HuH-7.5 (cell line): ENCODE results near the gene ZNF521.
"Not testable (repeated sequence)": the region's sequence is repeated elsewhere in the genome, so short reads cannot be mapped to it uniquely, and the experiment has no call there.

Source experiments
- DNase-seq: peaks from one replicate; pipeline ENCODE4 v3.0.0; 2011; ENCODE audit warnings: low spot score

The ZNF521 gene

GRCh38 chr18:25072205-25072604 lies 279.8 kb downstream of the ZNF521 start:
- no peak for DNase-seq

GRCh38 chr18:25067275-25068025 lies 284.5 kb downstream of the ZNF521 start:
- DNase-seq = no peak

- DNase-seq = no peak
Observed at GRCh38 chr18:25066516-25066915, 285.4 kb downstream of the ZNF521 start.

DNA sequence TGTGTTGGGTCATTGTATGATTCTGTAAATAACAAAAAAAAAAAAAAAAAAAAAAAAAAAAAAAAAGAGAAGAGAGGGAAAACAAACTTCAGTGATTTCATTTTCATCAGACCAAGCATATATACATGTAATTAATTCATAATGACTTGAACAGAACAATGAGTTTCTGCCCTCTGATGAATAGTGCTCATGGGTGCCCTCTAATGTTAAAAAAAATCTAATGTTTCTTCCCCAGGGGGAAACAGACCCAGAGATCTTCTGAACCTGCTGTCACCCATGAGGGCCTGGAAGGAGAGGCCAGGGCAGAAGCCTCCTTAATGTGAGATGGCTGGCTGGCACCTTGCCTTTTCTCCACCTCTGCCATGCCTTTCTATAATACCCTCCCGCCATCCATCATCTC lies 289.2 kb downstream of the ZNF521 start:
- no peak for DNase-seq

GRCh38 chr18:25061395-25061794 lies 290.6 kb downstream of the ZNF521 start:
- DNase-seq = no peak

- no peak for DNase-seq
Observed at GRCh38 chr18:25058521-25058920, 293.4 kb downstream of the ZNF521 start.

- DNase-seq = no peak
Observed at GRCh38 chr18:25057491-25058050, 294.4 kb downstream of the ZNF521 start.

GRCh38 chr18:25056429-25056828 lies 295.5 kb downstream of the ZNF521 start:
- no peak for DNase-seq

DNA sequence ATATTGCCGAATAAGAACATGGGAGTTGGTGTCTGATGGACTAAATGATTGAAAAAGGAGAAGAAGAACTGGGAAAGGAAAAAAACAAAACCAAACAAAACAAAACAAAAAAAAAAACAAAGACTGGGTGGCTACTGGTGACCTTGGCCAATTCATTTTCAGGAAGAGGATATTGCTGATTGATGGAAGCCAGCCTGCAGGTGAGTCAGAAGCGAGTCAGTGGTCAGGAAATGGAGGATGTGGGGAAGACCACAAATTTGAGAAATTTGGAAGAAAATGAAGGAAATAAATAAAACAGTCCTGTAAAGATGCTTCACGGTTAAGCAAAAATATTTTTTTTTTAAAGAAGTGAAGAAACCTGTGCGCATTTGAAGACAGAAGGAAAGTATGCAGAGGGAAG lies 296.9 kb downstream of the ZNF521 start:
- no peak for DNase-seq

GRCh38 chr18:25053466-25053865 lies 298.5 kb downstream of the ZNF521 start:
- DNase-seq = no peak

GRCh38 chr18:25052511-25052921 lies 299.4 kb downstream of the ZNF521 start:
- no peak for DNase-seq

DNA sequence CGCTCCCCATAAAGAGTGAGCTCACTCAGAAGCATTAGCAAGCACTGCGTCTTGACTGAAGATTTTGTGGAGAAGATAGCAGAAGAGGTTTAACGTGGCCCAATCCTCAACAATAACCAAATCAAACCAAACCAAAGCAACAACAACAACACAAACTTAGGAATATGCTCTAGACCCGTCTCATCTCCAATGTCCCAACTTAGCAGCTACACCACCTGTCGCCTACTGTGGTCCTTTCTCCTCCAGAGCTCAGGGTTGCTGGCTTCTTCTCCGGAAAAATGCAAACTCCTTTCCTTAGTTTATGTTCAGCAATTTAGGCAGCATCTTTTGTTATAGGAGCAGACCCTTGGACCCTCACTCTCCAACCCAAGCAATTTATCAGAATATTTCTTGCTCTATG lies 301.4 kb downstream of the ZNF521 start:
- DNase-seq = no peak

GRCh38 chr18:25047983-25048382 lies 304.0 kb downstream of the ZNF521 start:
- DNase-seq = no peak

GRCh38 chr18:25047421-25047820 lies 304.5 kb downstream of the ZNF521 start:
- no peak for DNase-seq

DNA sequence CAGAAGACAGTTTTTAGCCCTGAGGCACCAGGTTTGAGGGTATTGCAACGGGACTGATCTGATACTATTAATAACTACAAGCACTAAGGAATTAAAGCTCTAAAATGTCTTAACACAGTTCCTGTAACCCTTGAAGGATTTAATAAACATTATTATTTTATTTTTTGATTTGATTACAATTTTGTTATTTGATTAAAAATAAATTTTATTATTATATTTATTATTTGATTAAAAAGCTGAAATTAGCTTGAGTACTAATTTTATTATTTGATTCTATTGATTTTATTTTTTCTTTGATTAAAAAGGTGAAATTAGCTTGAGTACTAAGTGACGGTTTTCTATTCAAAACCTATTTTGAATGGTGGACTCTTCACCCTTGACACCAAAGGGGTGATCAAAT lies 307.3 kb downstream of the ZNF521 start:
- no peak for DNase-seq

DNA sequence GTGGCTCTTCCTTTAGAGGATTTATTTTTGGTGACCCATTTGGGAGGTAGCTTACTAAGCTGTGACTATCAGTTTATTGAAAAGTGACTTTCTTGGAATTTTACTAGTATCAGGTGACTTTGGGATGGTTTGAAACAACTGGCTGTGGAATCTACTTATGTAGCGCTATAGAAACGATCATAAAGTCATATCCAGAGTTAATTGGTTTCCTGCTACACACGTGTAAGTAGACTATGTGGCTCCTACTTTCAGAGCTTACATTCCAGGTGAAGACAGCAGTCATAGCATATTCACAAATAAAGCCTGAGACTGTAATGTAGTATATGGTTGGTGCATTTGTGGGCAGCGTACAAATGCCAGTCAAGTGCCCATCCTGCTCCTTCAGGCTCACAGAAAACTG lies 308.9 kb downstream of the ZNF521 start:
- DNase-seq = no peak

GRCh38 chr18:25042641-25043051 lies 309.3 kb downstream of the ZNF521 start:
- no peak for DNase-seq

- no peak for DNase-seq
Observed at GRCh38 chr18:25039781-25040180, 312.2 kb downstream of the ZNF521 start.

GRCh38 chr18:25038261-25038660 lies 313.7 kb downstream of the ZNF521 start:
- DNase-seq = no peak

DNA sequence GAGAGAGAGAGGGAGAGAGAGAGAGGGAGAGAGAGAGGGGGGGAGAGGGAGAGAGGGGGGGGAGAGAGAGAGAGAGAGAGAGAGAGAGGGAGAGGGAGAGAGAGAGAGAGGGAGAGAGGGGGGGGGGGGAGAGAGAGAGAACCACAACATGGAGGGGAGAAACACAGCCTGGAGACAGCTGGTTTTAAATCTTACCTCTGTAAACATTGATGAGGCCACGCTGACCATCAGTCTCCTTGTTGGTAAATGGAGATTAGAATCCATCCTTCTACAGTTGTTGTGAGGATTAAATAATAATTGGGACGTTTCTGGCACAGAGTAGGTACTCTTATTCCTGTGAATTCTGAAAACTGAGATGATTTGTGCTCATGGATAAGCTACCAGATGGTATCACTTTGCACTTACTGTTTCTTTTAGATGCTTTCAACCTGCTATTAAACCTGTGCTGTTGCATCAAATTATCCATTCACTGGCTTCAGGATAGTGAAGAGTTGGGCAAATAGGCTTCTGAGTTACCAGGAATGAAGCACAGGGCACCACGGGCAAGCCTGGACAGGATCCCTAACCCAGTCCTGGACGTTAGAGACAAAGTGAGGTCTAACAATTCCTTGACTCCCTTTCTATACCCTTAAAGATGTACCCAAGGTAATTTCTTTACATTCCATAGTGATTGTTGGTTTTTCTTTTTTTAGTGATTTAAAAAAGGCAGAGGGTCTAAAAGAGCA lies 318.1 kb downstream of the ZNF521 start:
- DNase-seq = no peak

DNA sequence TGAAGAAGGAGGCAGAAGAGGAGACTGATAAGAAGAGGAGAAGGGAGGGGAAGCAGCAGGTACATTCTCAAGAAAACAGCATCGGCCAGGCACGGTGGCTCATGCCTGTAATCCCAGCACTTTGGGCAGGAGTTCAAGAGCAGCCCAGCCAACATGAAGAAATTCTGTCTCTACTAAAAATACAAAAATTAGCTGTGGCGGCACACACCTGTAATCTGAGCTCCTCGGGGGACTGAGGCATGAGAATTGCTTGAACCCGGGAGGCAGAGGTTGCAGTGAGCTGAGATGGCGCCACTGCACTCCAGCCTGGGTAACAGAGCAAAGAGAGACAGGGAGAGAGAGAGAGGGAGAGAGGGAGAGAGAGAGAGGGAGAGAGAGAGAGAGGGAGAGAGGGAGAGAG lies 318.8 kb downstream of the ZNF521 start:
- DNase-seq = not testable (repeated sequence)

GRCh38 chr18:25029802-25030201 lies 322.2 kb downstream of the ZNF521 start:
- no peak for DNase-seq

DNA sequence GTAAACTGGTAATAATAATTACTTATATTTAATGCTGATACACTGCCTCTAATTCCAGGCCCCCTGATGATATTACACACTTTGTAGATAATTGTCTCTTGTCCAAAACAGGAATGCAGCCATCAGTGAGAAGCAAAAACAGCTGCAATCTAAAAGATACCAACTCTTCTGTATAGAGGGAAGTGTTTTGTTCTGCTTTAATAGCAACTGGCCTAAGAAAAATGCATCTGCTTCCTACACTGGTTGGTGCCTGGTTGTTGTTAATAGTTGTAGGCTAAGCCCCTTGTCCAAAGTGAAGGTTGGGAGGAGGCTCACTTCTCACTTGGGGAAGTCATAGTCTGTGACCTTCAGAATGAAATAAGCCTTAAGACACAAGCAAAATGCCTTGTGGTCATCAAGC lies 332.0 kb downstream of the ZNF521 start:
- DNase-seq = no peak
